GM23248 (cell line): ENCODE measurements around the gene DYNC1H1.

Experiments
- EZH2 ChIP-seq: fragments of 200-600 bp; sonication (generic); IDR thresholded peaks from 2 replicates; pipeline ENCODE4 v1.6.1; 2018; ENCODE audit warnings: antibody characterized with exemption, mild to moderate bottlenecking; ENCODE audit not compliant: insufficient read depth, poor library complexity, severe bottlenecking
- EZH2phosphoT487 ChIP-seq: fragments of 200-600 bp; sonication (generic); IDR thresholded peaks from 2 replicates; pipeline ENCODE4 v1.6.1; 2018; ENCODE audit warnings: antibody characterized with exemption, moderate library complexity, mild to moderate bottlenecking, low read depth; ENCODE audit not compliant: insufficient read depth

DNA sequence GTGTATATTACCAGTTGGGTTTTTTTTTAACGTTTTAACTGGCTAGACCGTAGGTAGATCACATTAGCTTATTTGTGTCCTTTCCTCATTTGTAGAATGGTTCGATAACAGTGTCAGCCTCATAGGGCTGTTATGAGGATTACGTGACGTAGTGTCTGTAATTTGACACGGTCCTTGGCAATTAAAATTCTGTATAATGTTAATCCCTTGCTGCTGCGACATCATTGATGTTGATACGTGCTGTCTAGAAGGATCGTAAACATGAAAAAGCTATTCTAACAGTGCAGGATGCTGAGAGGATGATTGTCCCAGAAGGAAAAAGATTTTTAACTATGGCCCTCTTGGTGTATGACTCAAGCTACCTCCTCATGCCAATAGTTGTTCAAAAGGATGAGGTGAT is 71.5 kb downstream of the DYNC1H1 start:
- TF ChIP-seq EZH2: no peak
- no peak for TF ChIP-seq EZH2phosphoT487
